ENCODE measurements around the gene PRDM13. TPM values are rescaled to one million over a fixed set of nuclear protein-coding genes. Genes with fewer than 3 reads are reported as not detected.

PRDM13 gene
- total and polyA plus RNA-seq, 2 of the 8 experiments (the other 6 are each of a cell fraction or from before 2014, with no cell fraction given) = 0.05 to 0.09 TPM

GRCh38 chr6:99645986-99646385, 39.4 kb downstream of the PRDM13 start:
- H2BK5ac ChIP-seq (ENCODE audit: low read depth, low read length) = no peak overlapping the region
- H3K4me2 ChIP-seq (ENCODE audit: insufficient read depth in 1 of 2, low read depth in 2 of 2, low read length in 2 of 2) = no peak overlapping the region
- CTCF ChIA-PET (ENCODE audit: partially characterized antibody) = interaction anchor here (0.8 to 1.2 kb wide), 2 partner anchors 19 to 100 kb away, joined by 3 read pairs; no protein-coding TSS in a partner anchor
- no peaks in the 10 kb centered on the region for H3K27me3 ChIP-seq (replicated peaks in 1 of 4; ENCODE audit: control insufficient read depth in 3 of 4, extremely low read depth in 1 of 4, insufficient read depth in 3 of 4, low read length in 3 of 4)
- no peaks in the 10 kb centered on the region for H3K79me1 ChIP-seq (ENCODE audit: low read depth, low read length)
- no peaks in the 10 kb centered on the region for H3K79me2 ChIP-seq (ENCODE audit: control insufficient read depth in 1 of 2, insufficient read depth in 2 of 2, low read length in 2 of 2)
- H2BK15ac ChIP-seq (ENCODE audit: low read length) = no peak overlapping the region
- no peak overlapping the region for H3K56ac ChIP-seq (replicated peaks; ENCODE audit: insufficient read length, low read depth, low read length)
- FAIRE-seq = no peak
- H3K27ac ChIP-seq (ENCODE audit: low read depth, low read length) = no peak overlapping the region
- H4K5ac ChIP-seq (ENCODE audit: insufficient read length, low read depth, low read length) = no peak overlapping the region
- no peaks in the 10 kb centered on the region for H4K20me1 ChIP-seq (replicated peaks in 1 of 2; ENCODE audit: control insufficient read depth in 1 of 2, insufficient read depth in 2 of 2, low read length in 2 of 2)
- H2AFZ ChIP-seq (ENCODE audit: low read length) = no peak overlapping the region
- H3K9ac ChIP-seq (replicated peaks in 1 of 4; ENCODE audit: extremely low read depth in 1 of 4, low read depth in 3 of 4, low read length in 3 of 4) = no peak overlapping the region
- no peak overlapping the region for H3K14ac ChIP-seq (ENCODE audit: insufficient read length)
- H4K8ac ChIP-seq (ENCODE audit: extremely low read depth, insufficient read depth, low read length) = no peak overlapping the region
- no peak overlapping the region for H2BK120ac ChIP-seq (replicated peaks; ENCODE audit: low read depth, low read length)
- H3K4ac ChIP-seq (replicated peaks; ENCODE audit: insufficient read length, low read depth, low read length) = no peak overlapping the region
- H3K4me1 ChIP-seq (replicated peaks in 1 of 4; ENCODE audit: control insufficient read depth in 3 of 4, insufficient read depth in 4 of 4, low read length in 3 of 4) = no peaks in the 10 kb centered on the region
- TF ChIP-seq TBP (IDR thresholded peaks at IDR 0.05; ENCODE audit: low read depth, low read length) = no peak
- TF ChIP-seq RNF2 (IDR thresholded peaks at IDR 0.05; ENCODE audit: borderline replicate concordance, low read depth, low read length, missing control alignments, poor library complexity, severe bottlenecking) = no peak
- no peak for TF ChIP-seq E2F6 (IDR thresholded peaks at IDR 0.05)
- no peak for TF ChIP-seq POLR2AphosphoS5 (IDR thresholded peaks at IDR 0.05; ENCODE audit: low read depth, low read length)
- TF ChIP-seq SAP30 (IDR thresholded peaks at IDR 0.05; ENCODE audit: insufficient read depth, insufficient replicate concordance, low read length) = no peak
- no peak for TF ChIP-seq JUND (IDR thresholded peaks at IDR 0.05; ENCODE audit: low read length)
- no peak overlapping the region for H3K23ac ChIP-seq (ENCODE audit: insufficient read length)
- no peak overlapping the region for H4K91ac ChIP-seq (replicated peaks; ENCODE audit: insufficient read length, low read length)
- no peak for DNase-seq (ENCODE audit: low read depth in 1 of 2, low spot score in 2 of 2)
- H3K9me3 ChIP-seq (ENCODE audit: insufficient read depth in 2 of 2, low read depth in 1 of 2, low read length in 1 of 2) = peaks cover 0 to 3% of the 10 kb centered on the region in 2 experiments; a peak in 1 of 4 replicates
- H3K23me2 ChIP-seq (ENCODE audit: low read depth, low read length) = no peaks in the 10 kb centered on the region
- no peaks in the 10 kb centered on the region for H3K36me3 ChIP-seq (ENCODE audit: control insufficient read depth in 2 of 4, insufficient read depth in 4 of 4, low read length in 3 of 4)
- H2AK5ac ChIP-seq (ENCODE audit: low read depth, low read length) = no peak overlapping the region
- POLR2A ChIA-PET (ENCODE audit: partially characterized antibody) = no interaction called here
- H3K18ac ChIP-seq (ENCODE audit: extremely low read depth, low read length) = no peak overlapping the region
- WGBS, 2 experiments (ENCODE audit: extremely low coverage in 1 of 2, insufficient coverage in 1 of 2, insufficient read length in 1 of 2, insufficient replicate concordance in 2 of 2, low coverage in 1 of 2, low lambda C conversion rate in 2 of 2, missing lambda C conversion rate in 1 of 2) = 84% methylated on average over 6 of the region's 6 CpGs; no CpG with 5 or more reads in 1 of the 2 experiments
- H3K4me3 ChIP-seq (ENCODE audit: extremely low read depth in 1 of 4, insufficient read depth in 2 of 4, low read depth in 3 of 4, low read length in 4 of 4) = no peak overlapping the region
- no peak overlapping the region for H2BK20ac ChIP-seq (ENCODE audit: low read length)
- no peak overlapping the region for H2BK12ac ChIP-seq (ENCODE audit: low read depth, low read length)
